Activated naive CD8-positive, alpha-beta T cell treated with anti-CD3 and anti-CD28 coated beads, Interleukin-2, amount 10 ng/mL, durations not matched to agents 7 days and 5 days (primary cell): ENCODE data around the gene CRYM. TPM values are rescaled to one million over a fixed set of nuclear protein-coding genes. Genes with fewer than 3 reads are reported as not detected.
"Not testable (repeated sequence)": the region's sequence is repeated elsewhere in the genome, so short reads cannot be mapped to it uniquely, and the experiment has no call there.

Source experiments
- ATAC-seq: fragments of 150-1000 bp; cut with Tn5 transposase; one replicate; pipeline ENCODE4 v1.10.0; 2021; ENCODE audit warnings: low read depth, moderate library complexity
- POLR2A ChIA-PET: fragments of 350-600 bp; sonication (Branson Sonifier 250); formaldehyde crosslinking; loops from one replicate; lab custom pipeline; 2021; ENCODE audit warnings: antibody characterized with exemption; lab: Charles Lee
- DNase-seq: peaks from one replicate; pipeline ENCODE4 v3.0.0; 2021
- H3K27ac Mint-ChIP-seq: one replicate; pipeline ENCODE4 v1.8.0; 2022; ENCODE audit warnings: mild to moderate bottlenecking, mixed read lengths
- H3K27me3 Mint-ChIP-seq: one replicate; pipeline ENCODE4 v1.8.0; 2022; ENCODE audit warnings: mild to moderate bottlenecking, moderate library complexity, mixed read lengths
- H3K36me3 Mint-ChIP-seq: one replicate; pipeline ENCODE4 v1.8.0; 2021; ENCODE audit warnings: mild to moderate bottlenecking, mixed read lengths
- H3K4me1 Mint-ChIP-seq: one replicate; pipeline ENCODE4 v1.8.0; 2021; ENCODE audit warnings: mixed read lengths
- H3K4me3 Mint-ChIP-seq: one replicate; pipeline ENCODE4 v1.8.0; 2022; ENCODE audit warnings: mild to moderate bottlenecking, moderate library complexity, mixed read lengths
- H3K9me3 Mint-ChIP-seq: one replicate; pipeline ENCODE4 v1.8.0; 2021; ENCODE audit warnings: mixed read lengths
- total RNA-seq, 2 experiments: library from RNA; stranded (reverse); gene quantifications; one replicate each; pipeline ENCODE4 v1.2.3, GENCODE V29; 2021

Gene CRYM
- total RNA-seq, 2 experiments from 2014 or later: not detected

DNA sequence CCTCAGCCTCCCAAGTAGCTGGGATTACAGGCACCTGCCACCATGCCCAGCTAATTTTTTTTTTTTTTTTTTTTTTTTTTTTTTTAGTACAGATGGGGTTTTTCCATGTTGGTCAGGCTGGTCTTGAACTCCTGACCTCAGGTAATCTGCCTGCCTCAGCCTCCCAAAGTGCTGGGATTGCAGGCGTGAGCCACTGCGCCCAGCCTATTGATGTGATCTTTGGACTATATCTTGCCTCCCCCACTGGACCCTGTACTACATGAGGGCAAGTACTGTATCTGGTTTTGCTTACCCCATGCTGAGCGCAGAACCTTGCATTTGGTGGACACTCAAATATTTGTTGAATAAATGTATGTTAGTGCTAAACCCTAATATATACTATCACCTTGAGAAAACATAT, 5.3 kb downstream of the CRYM start:
- POLR2A ChIA-PET, H3K4me3 Mint-ChIP-seq, H3K4me1 Mint-ChIP-seq, ATAC-seq, H3K27ac Mint-ChIP-seq, DNase-seq, H3K36me3 Mint-ChIP-seq, H3K9me3 Mint-ChIP-seq: not testable (repeated sequence)
- peaks cover 32% of the 10 kb centered on the region for H3K27me3 Mint-ChIP-seq

DNA sequence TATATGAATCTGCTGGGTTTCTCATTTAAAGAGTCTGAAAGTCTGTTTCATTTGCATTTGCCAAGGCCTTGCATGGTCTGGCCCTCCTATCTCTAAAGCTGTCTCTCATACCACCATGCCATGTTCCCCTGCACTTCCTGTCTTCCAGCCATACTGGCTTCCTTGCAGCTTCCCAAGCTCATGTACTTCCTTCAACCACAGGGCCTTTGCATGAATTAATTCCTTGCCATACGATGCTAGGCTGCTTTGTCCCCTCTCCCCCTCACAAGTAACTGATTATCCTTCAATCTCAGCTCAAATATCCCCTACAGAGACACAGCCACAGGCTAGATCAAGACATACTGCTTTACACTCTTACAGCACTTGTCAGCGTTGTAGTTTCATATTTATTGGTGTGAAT, 5.8 kb downstream of the CRYM start:
- Mint-ChIP-seq H3K4me3 (no peak overlapping the region), H3K27ac (no peak overlapping the region), H3K9me3 (no peaks in the 10 kb centered on the region), H3K27me3 (peaks cover 28% of the 10 kb centered on the region), H3K36me3 (no peaks in the 10 kb centered on the region), H3K4me1 (no peaks in the 10 kb centered on the region)
- ATAC-seq (no peak), DNase-seq (no peak)
- POLR2A ChIA-PET: no interaction called here

DNA sequence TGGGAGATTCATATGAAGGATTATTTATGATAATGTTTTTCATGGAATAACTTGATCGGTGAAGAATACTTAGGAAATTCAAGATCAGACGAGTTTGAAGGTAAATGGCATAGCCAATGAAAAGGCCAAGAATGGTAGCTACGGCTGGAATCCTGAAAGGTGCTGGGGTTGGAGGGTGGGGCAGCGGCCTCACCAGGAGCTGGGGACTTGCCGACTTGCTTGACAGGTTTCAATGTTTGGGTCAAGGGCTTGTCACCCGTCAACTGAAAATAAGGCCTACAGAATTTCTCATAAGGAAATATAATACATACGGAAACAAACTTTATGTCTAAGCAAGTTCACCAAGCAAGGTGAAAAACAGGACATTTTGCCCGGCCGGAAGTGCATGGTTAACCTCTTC, 9.9 kb downstream of the CRYM start:
- peaks cover 9% of the 10 kb centered on the region for H3K27me3 Mint-ChIP-seq
- no peaks in the 10 kb centered on the region for H3K9me3 Mint-ChIP-seq
- no peak overlapping the region for H3K27ac Mint-ChIP-seq
- no peak for DNase-seq
- ATAC-seq: no peak
- H3K4me1 Mint-ChIP-seq: no peaks in the 10 kb centered on the region
- H3K36me3 Mint-ChIP-seq: no peaks in the 10 kb centered on the region
- H3K4me3 Mint-ChIP-seq: no peak overlapping the region
- POLR2A ChIA-PET: no interaction called here

DNA sequence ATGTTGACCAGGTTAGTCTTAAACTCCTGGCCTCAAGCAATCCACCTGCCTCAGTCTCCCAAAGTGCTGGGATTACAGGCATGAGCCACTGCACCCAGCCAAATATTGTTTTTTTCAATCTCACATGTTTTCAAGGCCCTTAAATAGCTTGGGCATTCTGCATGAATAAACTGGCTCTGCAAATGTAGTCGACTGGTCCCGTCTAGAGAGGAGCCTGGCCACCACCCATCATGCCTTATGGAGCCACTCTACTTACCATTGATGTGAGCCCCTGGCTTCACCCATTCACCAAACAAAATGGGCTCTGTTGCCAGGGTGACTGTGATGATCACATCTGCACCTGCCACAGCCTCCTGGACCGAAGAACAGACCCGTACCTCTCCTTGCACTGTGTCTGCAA, 10.8 kb downstream of the CRYM start:
- Mint-ChIP-seq H3K27ac (no peak overlapping the region), H3K9me3 (no peaks in the 10 kb centered on the region)
- no peak for ATAC-seq

DNA sequence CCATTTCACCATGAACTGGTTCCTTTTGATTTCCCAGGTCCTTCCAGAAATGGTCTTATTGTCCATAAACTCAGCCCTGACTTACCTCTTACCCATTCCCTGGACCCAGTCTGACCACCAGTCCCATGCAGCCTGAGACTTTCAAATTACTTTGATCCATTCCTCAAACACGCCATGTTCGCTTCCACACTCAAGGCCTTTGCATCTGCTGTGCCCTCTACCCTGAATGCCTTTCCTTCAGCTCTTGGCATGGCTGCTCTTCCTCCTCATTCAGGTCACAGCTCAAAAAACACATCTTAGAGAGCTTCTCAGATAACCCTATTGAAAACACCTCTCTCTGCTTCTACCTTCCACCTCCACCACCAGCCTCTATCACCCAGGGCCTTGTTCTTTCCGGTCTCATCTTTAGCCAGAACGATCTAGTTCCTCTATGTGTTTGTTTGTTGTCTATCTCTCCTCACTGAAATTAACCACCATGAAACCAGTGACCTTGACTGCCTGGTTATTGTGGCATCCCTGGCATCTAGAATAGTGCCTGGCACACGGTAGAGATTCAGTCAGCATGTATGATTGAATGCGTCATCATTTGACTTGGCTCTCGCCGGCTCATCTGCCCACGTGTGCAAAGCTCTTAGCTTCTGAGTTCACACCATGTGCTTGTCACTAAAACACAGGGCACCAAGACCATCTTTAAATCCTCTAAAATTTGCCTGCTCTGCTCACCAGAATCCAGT, 12.8 kb downstream of the CRYM start:
- DNase-seq (no peak), ATAC-seq (no peak)
- no peaks in the 10 kb centered on the region for H3K4me1 Mint-ChIP-seq
- no peak overlapping the region for H3K27ac Mint-ChIP-seq
- H3K36me3 Mint-ChIP-seq: no peaks in the 10 kb centered on the region
- peaks cover 6% of the 10 kb centered on the region for H3K27me3 Mint-ChIP-seq
- POLR2A ChIA-PET: no interaction called here
- no peak overlapping the region for H3K4me3 Mint-ChIP-seq
- no peaks in the 10 kb centered on the region for H3K9me3 Mint-ChIP-seq

More for the DNA sequence above, 10.8 kb downstream of the CRYM start:
- peaks cover 6% of the 10 kb centered on the region for H3K27me3 Mint-ChIP-seq
- POLR2A ChIA-PET: no interaction called here
- no peak overlapping the region for H3K4me3 Mint-ChIP-seq
- H3K36me3 Mint-ChIP-seq: no peaks in the 10 kb centered on the region
- DNase-seq: no peak
- no peaks in the 10 kb centered on the region for H3K4me1 Mint-ChIP-seq

DNA sequence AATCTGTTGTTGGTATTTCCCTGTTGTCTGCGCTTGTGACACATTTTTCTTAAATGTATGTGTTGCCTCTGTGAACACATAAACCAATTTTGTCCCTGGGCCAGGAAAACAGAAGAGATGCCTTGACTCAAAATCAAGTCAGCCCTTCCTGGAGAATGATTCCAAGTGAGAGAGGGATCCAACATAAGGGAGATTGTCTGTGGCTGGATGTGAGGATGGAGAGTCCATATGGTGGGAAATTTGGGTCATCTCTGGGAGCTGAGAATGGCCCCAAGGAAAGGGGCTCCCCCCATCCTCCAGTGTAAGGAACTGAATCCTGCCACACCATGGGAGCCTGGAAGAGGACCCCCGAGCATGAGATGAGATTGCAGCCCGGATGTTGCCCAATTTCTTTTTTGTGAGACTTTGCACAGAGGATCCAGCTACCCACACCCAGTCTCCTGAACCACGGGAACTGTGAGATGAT, 13.5 kb downstream of the CRYM start:
- Mint-ChIP-seq H3K36me3 (no peaks in the 10 kb centered on the region), H3K4me3 (no peak overlapping the region), H3K4me1 (no peaks in the 10 kb centered on the region), H3K9me3 (no peaks in the 10 kb centered on the region), H3K27ac (no peak overlapping the region), H3K27me3 (peaks cover 10% of the 10 kb centered on the region)
- ATAC-seq: no peak
- no peak for DNase-seq
- POLR2A ChIA-PET: no interaction called here

DNA sequence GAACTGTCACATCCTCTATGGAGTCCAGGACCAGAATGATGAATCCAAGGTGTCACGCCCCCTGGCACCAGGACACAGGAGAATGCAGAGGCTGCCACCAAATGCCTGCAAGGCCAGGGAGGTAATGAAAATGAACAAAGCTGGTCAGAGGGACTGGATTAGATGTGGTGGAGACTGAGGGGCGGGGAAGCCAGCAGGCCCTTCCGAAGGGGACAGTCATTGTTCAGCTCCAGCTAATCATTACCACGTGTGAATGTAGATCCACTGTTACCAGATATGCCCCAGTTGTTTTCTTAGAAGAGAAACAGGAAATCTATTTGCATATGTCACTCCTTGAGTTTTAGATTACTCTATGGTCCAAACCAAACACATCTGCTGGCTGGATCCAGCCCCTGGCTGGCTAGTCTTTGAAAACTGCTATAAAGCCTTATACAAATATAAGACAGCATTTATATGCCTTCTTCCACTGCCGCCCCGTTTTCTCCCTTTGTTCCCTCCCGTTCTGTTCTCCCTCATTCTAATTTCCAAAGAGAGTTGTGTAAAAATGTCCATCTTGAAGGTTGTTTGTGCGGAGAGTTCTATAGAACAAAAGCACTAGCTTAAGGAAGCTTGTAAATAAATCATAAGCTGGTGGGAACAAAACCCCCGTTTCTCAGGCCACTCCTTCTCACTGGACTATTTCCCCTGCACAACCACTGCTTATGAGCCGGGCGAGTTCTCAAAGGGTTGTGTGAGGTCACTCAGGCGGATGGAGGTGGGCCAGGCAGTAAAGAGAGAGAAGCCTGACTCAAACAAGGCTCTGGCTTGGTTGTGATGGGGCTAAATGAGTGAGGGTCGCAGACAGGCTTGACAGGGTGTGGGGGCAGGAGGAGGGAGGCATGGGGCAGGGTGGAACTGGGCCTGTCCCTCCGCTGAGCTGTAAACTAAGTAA, 14.2 kb downstream of the CRYM start:
- POLR2A ChIA-PET: no interaction called here
- H3K27ac Mint-ChIP-seq: no peak overlapping the region
- H3K36me3 Mint-ChIP-seq: no peaks in the 10 kb centered on the region
- ATAC-seq: no peak
- no peaks in the 10 kb centered on the region for H3K4me1 Mint-ChIP-seq
- no peaks in the 10 kb centered on the region for H3K9me3 Mint-ChIP-seq
- no peak for DNase-seq
- peaks cover 9% of the 10 kb centered on the region for H3K27me3 Mint-ChIP-seq
- H3K4me3 Mint-ChIP-seq: no peak overlapping the region

DNA sequence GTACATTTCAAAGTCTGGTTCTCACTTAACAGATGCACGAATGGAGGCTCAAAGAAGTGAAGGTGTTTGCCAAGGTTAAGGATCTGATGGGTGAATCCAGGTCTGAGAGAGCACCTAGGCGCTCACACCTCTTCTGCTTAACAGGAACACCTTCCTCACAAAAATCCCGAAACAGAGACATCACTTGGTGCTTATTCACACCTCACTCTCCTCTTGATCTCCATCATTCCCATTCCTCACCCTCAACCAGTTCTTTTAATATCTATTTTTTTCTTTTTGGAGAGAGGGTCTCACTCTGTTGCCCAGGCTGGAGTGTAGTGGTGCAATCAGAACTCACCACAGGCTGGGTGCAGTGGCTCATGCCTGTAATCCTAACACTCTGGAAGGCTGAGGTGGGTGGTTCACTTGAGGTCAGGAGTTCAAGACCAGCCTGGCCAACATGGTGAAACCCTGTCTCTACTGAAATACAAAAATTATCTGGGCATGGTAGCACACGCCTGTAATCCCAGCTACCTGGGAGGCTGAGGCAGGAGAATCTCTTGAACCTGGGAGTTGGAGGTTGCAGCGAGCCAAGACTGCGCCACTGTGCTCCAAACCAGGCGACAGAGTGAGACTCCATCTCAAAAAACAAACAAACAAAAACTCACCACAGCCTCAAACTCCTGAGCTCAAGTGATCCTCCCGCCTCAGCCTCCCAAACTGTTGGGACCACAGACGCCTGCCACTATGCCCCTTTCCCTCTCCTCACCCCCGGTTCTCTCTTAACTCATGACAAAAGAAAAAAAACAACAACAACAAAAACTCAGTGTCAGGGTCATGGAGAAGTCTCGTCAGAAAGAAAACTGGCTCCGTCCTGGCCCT, 15.1 kb downstream of the CRYM start:
- Mint-ChIP-seq H3K9me3 (no peaks in the 10 kb centered on the region), H3K4me1 (no peaks in the 10 kb centered on the region), H3K27me3 (peaks cover 9% of the 10 kb centered on the region), H3K36me3 (no peaks in the 10 kb centered on the region), H3K4me3 (no peak overlapping the region), H3K27ac (no peak overlapping the region)
- DNase-seq (no peak), ATAC-seq (no peak)
- POLR2A ChIA-PET: no interaction called here

DNA sequence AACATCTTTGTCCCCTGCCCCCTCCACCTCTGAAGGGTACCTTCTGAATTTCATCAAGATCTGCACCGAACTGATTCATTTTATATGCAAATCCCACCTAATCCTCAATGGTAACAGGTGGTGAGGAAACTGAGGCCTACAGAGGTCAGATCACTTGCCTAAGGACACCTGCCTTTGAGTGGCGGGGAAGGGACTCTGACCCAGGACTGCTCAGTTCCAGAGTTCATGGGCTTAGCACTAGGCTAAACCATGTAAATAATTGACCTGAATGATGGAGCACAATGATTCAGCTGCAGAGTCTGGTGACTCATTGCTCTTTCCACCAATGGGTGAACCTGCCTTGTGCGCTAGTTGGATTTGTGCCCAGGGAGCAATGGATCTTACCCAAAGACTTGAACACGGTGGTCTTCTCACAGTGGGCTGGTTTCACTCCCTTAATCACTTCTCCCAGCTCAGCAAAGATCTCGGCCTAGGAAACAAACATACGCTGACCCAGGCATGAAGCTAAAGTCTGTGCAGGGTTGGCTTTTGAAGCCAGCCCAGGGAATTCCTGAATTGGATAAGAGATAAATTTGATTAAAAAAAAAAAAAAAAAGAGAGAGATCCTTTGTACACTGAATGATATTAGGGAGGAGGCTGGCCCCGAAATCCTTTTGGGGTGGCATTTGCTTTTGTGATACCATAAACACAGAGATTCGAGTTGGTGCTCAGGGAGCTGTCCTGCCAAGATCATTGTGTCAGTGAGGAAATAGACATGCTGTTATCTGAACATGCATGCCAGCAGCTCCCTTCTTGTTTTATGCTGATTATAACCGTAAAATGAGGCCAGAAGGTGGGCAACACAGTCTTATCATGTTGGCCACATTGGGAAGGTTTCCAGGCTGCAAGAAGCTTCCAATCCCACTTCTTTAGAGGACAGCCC, 17.0 kb downstream of the CRYM start:
- H3K4me3 Mint-ChIP-seq: no peak overlapping the region
- no peaks in the 10 kb centered on the region for H3K9me3 Mint-ChIP-seq
- peaks cover 9% of the 10 kb centered on the region for H3K27me3 Mint-ChIP-seq
- H3K27ac Mint-ChIP-seq: no peak overlapping the region
- ATAC-seq (no peak), DNase-seq (no peak)
- POLR2A ChIA-PET: no interaction called here
- H3K36me3 Mint-ChIP-seq: no peaks in the 10 kb centered on the region
- H3K4me1 Mint-ChIP-seq: no peaks in the 10 kb centered on the region

DNA sequence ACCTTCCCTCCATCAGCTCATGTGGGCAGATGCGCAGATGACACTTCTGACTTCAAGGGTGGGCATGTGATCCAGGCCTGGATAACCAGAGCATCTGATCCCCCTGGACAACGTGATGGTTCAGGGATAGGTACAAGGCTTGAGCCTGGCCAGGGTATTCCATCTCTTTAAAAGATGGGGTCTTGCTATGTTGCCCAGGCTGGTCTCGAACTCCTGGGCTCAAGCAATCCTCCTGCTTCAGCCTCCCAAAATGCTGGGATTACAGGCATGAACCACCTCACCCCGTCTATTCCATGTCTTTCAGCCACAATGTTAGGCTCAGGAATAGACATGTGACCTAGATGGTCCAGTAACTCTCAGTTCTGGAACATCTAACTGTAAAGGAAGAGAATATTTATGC, 20.8 kb downstream of the CRYM start:
- POLR2A ChIA-PET: no interaction called here
- H3K4me3 Mint-ChIP-seq: no peak overlapping the region
- H3K27ac Mint-ChIP-seq: no peak overlapping the region
- DNase-seq (no peak), ATAC-seq (no peak)
- H3K36me3 Mint-ChIP-seq: no peaks in the 10 kb centered on the region
- no peaks in the 10 kb centered on the region for H3K9me3 Mint-ChIP-seq
- peaks cover 13% of the 10 kb centered on the region for H3K27me3 Mint-ChIP-seq
- H3K4me1 Mint-ChIP-seq: no peaks in the 10 kb centered on the region

DNA sequence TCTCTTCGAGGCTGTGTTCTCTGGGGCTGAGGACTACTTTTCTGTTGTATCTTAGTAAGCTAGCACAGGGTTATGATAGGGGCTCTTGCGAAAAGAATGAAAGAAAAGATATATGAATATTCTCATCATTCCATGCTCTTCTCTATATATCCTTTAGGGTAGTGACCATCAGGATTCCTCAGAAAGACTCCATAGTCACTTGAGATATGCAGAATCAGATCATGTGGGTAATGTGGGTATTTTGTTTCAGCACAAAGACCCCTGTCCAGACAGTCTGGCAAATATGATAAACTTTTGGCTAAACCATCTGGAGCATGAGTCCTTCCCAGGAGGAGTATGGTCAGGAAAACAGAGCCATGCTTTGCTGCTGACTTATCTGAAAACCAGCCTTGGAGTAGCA, 21.5 kb downstream of the CRYM start:
- Mint-ChIP-seq H3K9me3 (no peaks in the 10 kb centered on the region), H3K27ac (no peak overlapping the region), H3K4me1 (no peaks in the 10 kb centered on the region), H3K27me3 (peaks cover 13% of the 10 kb centered on the region), H3K36me3 (no peaks in the 10 kb centered on the region), H3K4me3 (no peak overlapping the region)
- DNase-seq: no peak
- POLR2A ChIA-PET: no interaction called here
- no peak for ATAC-seq

DNA sequence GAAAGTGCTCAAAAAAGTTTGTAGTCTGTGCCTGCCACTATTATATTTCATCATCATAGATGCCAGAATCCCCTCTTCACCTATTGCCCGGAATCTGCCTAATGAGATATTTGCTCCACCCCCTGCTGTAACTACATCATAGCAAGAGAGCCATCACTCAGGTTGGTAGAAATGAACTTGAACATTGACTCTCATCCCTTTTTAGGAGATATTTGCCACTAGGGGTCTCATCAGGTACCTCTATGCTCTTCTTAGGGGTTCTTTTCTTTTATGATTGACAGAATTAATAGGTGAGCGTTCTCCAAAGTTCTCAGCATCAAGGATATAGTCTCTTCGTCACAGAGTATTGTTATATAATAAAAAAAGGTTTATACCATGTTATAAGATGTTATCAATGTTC, 24.6 kb downstream of the CRYM start:
- Mint-ChIP-seq H3K27me3 (peaks cover 12% of the 10 kb centered on the region), H3K4me1 (no peaks in the 10 kb centered on the region), H3K9me3 (no peaks in the 10 kb centered on the region), H3K4me3 (no peak overlapping the region), H3K36me3 (no peaks in the 10 kb centered on the region), H3K27ac (no peak overlapping the region)
- no peak for ATAC-seq
- no peak for DNase-seq
- POLR2A ChIA-PET: interaction anchor here (0.6 kb wide), 1 partner anchor 22 kb away, joined by 3 read pairs; no protein-coding TSS in a partner anchor
